Esophagus squamous epithelium (tissue), 5 donors: ENCODE data around the gene SCMH1. TPM values are rescaled to one million over a fixed set of nuclear protein-coding genes. Genes with fewer than 3 reads are reported as not detected.

Experiments used
- DNase-seq: peaks from one replicate; lab custom pipeline; 2025; lab: John Stamatoyannopoulos, UW
- H3K27ac ChIP-seq, 4 donors: fragments of 200-600 bp; sonication (generic); one replicate each; pipeline ENCODE4 v1.5.1; 2016 to 2019; ENCODE audit warnings: mild to moderate bottlenecking in 1 of 4
- H3K27me3 ChIP-seq, 4 donors: fragments of 200-600 bp; sonication (generic); 1 replicate in 3 of 4; 2 replicates in 1 of 4; pipeline versions ENCODE4 v1.5.1 to v1.6.0; 2017 to 2021; ENCODE audit warnings: antibody characterized with exemption in 1 of 4
- H3K36me3 ChIP-seq, 3 donors: fragments of 200-600 bp; sonication (generic); one replicate each; pipeline ENCODE4 v1.5.1; 2016 to 2019
- H3K4me1 ChIP-seq, 3 donors: fragments of 200-600 bp; sonication (generic); one replicate each; pipeline ENCODE4 v1.5.1; 2017 to 2019
- H3K4me3 ChIP-seq, 4 donors: fragments of 200-600 bp; sonication (generic); 1 replicate in 3 of 4; 2 replicates in 1 of 4; pipeline ENCODE4 v1.5.1; 2016 to 2019; ENCODE audit warnings: mild to moderate bottlenecking in 2 of 4, moderate library complexity in 1 of 4
- H3K9me3 ChIP-seq, 3 donors: fragments of 200-600 bp; sonication (generic); one replicate each; pipeline ENCODE4 v1.5.1; 2016 to 2019
- POLR2A ChIP-seq, 4 donors: fragments of 450-650 bp; IDR thresholded peaks; one replicate each; pipeline ENCODE4 v1.6.1; 2017; ENCODE audit warnings: antibody characterized with exemption in 4 of 4, mild to moderate bottlenecking in 4 of 4, moderate library complexity in 3 of 4
- WGBS, 2 donors: methylation state at CpG; one replicate each; pipeline ENCODE4 v1.1.5; 2018; 5-methylcytosine and 5-hydroxymethylcytosine counted together
- intact Hi-C: fragments of 100-400 bp; cut with DNase I; formaldehyde crosslinking; loops from one replicate; pipeline ENCODE4 v1.15.0; 2022
- total RNA-seq, 4 donors: library from RNA; depleted of rRNA; stranded (reverse); fragments of >200 nt; gene quantifications; one replicate each; pipeline ENCODE4 v1.1.0, GENCODE V29; 2016
- TF ChIP-seq, protein P1 (sequence below), 6 experiments: fragments of 450-650 bp in 4 of 6; fragments of 200-600 bp in 2 of 6; sonication (generic) in 2 of 6; IDR thresholded peaks; one replicate each; pipeline ENCODE4 v1.5.1; 2016 to 2019; ENCODE audit warnings: antibody characterized with exemption in 6 of 6, mild to moderate bottlenecking in 4 of 6, moderate library complexity in 4 of 6
- donor health status: DM: yes; HTN: yes; CAD: no.

SCMH1 gene
- total RNA-seq, 4 donors from 2014 or later = 4.4 to 46.9 (median 16.3) TPM

DNA sequence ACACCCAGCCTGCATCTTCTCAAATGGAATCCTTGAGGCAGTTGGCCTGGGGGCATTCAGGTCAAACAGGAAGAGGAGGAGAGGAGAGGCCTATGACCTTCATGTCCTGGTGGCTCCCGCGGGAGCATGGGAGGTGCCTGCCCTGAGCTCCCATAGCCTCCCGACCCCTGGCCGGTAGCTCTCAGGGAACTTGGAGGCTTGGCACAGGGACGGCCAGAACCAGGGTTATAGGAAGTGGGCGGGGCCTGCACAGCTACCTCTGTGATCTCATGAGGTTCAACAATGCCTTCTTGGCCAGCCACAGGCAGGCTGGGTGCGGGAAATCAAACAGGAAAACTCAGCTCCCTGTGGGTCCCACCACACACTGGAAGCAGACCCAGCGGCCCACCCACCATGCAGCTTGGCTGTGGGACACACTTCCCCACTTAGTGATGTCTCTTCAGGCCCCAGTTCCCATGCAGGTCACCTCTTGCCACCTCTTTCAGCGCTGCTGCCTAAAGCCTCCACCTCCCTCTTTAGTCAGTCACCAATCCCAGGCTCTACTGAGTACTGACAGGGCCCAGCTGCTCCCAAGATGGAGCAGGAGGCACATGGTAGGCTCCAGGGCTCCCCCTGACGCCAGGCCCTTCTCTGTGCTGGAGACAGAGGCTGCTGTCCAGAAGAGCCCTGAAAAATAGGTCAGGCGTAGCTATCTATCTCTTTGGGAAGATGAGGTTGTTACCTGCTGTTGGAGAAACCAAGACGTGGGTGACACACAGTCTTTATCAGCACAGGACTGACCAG is 220.4 kb downstream of the SCMH1 start, which contains the start of gene SLFNL1:
Gene SLFNL1 (minus strand): TSS at position 200 of the 783 bp plus-strand sequence. CDS start 1,065 bp downstream, outside the sequence.
- intact Hi-C loops = no loop called here
- H3K27ac ChIP-seq = no peak within 1 kb of the TSS
- peaks cover 0 to 48% (median 4%) of the 10 kb centered on the region in 3 donors for H3K36me3 ChIP-seq
- no peaks in the 10 kb centered on the region for H3K27me3 ChIP-seq
- H3K4me3 ChIP-seq = no peak within 1 kb of the TSS
- 65 to 67% methylated on average over 3 to 5 of the region's 12 CpGs for WGBS, 2 donors
- no peak for DNase-seq
- no peaks in the 10 kb centered on the region for H3K9me3 ChIP-seq
- H3K4me1 ChIP-seq = peaks cover 0 to 12% (median 6%) of the 10 kb centered on the region in 3 donors
- TF ChIP-seq, protein P1, sequence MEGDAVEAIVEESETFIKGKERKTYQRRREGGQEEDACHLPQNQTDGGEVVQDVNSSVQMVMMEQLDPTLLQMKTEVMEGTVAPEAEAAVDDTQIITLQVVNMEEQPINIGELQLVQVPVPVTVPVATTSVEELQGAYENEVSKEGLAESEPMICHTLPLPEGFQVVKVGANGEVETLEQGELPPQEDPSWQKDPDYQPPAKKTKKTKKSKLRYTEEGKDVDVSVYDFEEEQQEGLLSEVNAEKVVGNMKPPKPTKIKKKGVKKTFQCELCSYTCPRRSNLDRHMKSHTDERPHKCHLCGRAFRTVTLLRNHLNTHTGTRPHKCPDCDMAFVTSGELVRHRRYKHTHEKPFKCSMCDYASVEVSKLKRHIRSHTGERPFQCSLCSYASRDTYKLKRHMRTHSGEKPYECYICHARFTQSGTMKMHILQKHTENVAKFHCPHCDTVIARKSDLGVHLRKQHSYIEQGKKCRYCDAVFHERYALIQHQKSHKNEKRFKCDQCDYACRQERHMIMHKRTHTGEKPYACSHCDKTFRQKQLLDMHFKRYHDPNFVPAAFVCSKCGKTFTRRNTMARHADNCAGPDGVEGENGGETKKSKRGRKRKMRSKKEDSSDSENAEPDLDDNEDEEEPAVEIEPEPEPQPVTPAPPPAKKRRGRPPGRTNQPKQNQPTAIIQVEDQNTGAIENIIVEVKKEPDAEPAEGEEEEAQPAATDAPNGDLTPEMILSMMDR (IDR thresholded peaks at IDR 0.05) = no peak
- no peak for TF ChIP-seq POLR2A (IDR thresholded peaks at IDR 0.05)

DNA sequence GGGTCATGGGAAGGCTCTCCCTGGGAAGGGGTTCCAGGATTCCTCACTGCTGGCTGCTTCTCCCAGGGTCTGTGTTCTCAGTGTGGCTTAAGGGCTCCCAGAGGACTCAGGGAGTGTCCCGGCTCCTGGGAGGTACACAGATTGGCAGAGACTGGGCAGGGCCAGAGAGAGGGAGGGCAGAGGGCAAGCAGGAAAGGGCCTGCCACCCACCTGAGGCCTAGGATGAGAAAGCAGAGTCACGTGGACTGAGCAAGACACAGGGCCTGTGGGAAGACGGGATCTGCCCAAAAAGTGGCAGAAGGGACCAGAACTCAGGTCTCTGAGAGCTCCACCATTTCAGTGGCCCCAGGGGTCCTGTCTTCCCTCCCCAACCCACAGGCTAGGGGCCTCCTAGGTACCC is 221.5 kb downstream of the SCMH1 start:
- no peak for TF ChIP-seq POLR2A (IDR thresholded peaks at IDR 0.05)
- TF ChIP-seq, protein P1 (IDR thresholded peaks at IDR 0.05) = no peak
- no peaks in the 10 kb centered on the region for H3K27me3 ChIP-seq
- DNase-seq = no peak
- no peaks in the 10 kb centered on the region for H3K9me3 ChIP-seq
- H3K27ac ChIP-seq = no peak overlapping the region
- no peak overlapping the region for H3K4me3 ChIP-seq
- 20 to 92% methylated on average over 1 to 2 of the region's 3 CpGs for WGBS, 2 donors
- H3K36me3 ChIP-seq = peaks cover 0 to 48% (median 11%) of the 10 kb centered on the region in 3 donors
- intact Hi-C loops = no loop called here
- H3K4me1 ChIP-seq = peaks cover 0 to 12% (median 6%) of the 10 kb centered on the region in 3 donors

GRCh38 chr1:41020109-41020576 is 222.0 kb downstream of the SCMH1 start:
- Histone ChIP-seq H3K36me3 (peaks cover 0 to 45% (median 12%) of the 10 kb centered on the region in 3 donors), H3K9me3 (no peaks in the 10 kb centered on the region), H3K4me1 (peaks cover 0 to 12% (median 6%) of the 10 kb centered on the region in 3 donors), H3K4me3 (no peak overlapping the region), H3K27ac (no peak overlapping the region), H3K27me3 (no peaks in the 10 kb centered on the region)
- TF ChIP-seq, protein P1 (IDR thresholded peaks at IDR 0.05) = no peak
- no peak for TF ChIP-seq POLR2A (IDR thresholded peaks at IDR 0.05)
- intact Hi-C loops = no loop called here
- WGBS, 2 donors = 40 to 57% methylated on average over 1 of the region's 17 CpGs
- no peak for DNase-seq

DNA sequence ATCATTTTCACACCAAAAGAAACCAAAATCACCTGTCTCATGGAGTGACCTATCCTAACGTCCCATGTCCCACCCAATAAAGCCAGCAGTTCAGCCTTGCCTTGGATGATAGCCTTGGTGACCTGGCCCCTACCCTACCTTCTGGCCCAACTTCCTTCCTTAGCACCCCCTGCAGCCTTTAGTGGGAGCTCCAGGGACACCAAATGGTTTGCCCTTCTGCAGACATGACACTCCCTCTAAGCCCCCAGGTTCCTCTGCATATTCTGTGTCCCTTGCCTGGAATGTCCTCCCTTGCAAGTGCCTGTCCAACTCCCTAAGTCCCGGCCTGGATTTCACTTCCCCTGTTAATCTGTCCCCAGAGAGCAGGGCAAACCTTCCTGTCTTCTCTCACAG is 222.8 kb downstream of the SCMH1 start:
- peaks cover 0 to 41% (median 12%) of the 10 kb centered on the region in 3 donors for H3K36me3 ChIP-seq
- intact Hi-C loops = no loop called here
- no peak for DNase-seq
- H3K27me3 ChIP-seq = no peaks in the 10 kb centered on the region
- H3K9me3 ChIP-seq = no peaks in the 10 kb centered on the region
- no peak overlapping the region for H3K4me3 ChIP-seq
- no peak for TF ChIP-seq POLR2A (IDR thresholded peaks at IDR 0.05)
- TF ChIP-seq, protein P1 (IDR thresholded peaks at IDR 0.05) = no peak
- H3K27ac ChIP-seq = no peak overlapping the region
- WGBS, 2 donors = 67 to 72% methylated on average over 2 of the region's 2 CpGs
- peaks cover 0 to 12% (median 6%) of the 10 kb centered on the region in 3 donors for H3K4me1 ChIP-seq

DNA sequence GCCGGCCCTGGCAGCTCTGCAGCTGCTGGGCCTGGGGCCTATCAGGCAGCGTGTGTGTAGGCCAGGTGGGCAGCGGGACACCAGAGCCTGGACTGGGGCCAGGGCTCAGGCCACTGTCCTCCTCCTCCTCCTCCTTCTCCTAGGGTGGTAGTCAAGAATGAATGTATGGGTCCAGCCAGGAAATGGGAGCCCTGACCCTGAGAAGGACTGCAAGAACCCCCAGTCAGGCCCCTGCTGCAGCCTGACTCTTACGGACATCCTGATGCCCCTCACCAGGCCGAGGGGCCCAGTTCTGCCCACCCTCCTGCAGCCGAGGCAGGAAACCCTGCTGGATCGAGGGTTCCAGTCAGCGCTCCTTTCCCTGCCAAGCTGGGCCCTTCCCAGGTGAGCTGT is 224.1 kb downstream of the SCMH1 start:
- Histone ChIP-seq H3K4me3 (no peak overlapping the region), H3K27ac (no peak overlapping the region), H3K27me3 (no peaks in the 10 kb centered on the region), H3K4me1 (peaks cover 0 to 25% (median 6%) of the 10 kb centered on the region in 3 donors), H3K36me3 (peaks cover 0 to 54% (median 12%) of the 10 kb centered on the region in 3 donors), H3K9me3 (no peaks in the 10 kb centered on the region)
- DNase-seq = no peak
- 90% methylated on average over 2 of the region's 8 CpGs; no CpG with 5 or more reads in 1 of the 2 donors for WGBS, 2 donors
- intact Hi-C loops = no loop called here
- TF ChIP-seq, protein P1 (IDR thresholded peaks at IDR 0.05) = no peak
- no peak for TF ChIP-seq POLR2A (IDR thresholded peaks at IDR 0.05)
